Peyer's patch (tissue), 4 donors: ENCODE data around the gene PCBP3. TPM values are rescaled to one million over a fixed set of nuclear protein-coding genes. Genes with fewer than 3 reads are reported as not detected.
"Not testable (repeated sequence)": the region's sequence is repeated elsewhere in the genome, so short reads cannot be mapped to it uniquely, and the experiment has no call there.

ENCODE experiments used
- DNase-seq, 3 donors: peaks; one replicate each; pipeline ENCODE4 v3.0.0-alpha.2; 2017 to 2019
- H3K27ac ChIP-seq, 4 donors: fragments of 200-600 bp; sonication (generic); one replicate each; pipeline ENCODE4 v1.5.1; 2016 to 2019
- H3K27me3 ChIP-seq, 2 donors: fragments of 200-600 bp; sonication (generic); one replicate each; pipeline ENCODE4 v1.5.1; 2019
- H3K36me3 ChIP-seq, 3 donors: fragments of 200-600 bp; sonication (generic); one replicate each; pipeline ENCODE4 v1.5.1; 2016 to 2019
- H3K4me1 ChIP-seq, 4 donors: fragments of 200-600 bp; sonication (generic); one replicate each; pipeline ENCODE4 v1.5.1; 2016 to 2019
- H3K4me3 ChIP-seq, 4 donors: fragments of 200-600 bp; sonication (generic); 1 replicate in 3 of 4; 2 replicates in 1 of 4; pipeline ENCODE4 v1.5.1; 2016 to 2019; ENCODE audit warnings: mild to moderate bottlenecking in 1 of 4
- H3K9me3 ChIP-seq, 4 donors: fragments of 200-600 bp; sonication (generic); one replicate each; pipeline ENCODE4 v1.5.1; 2016 to 2019; ENCODE audit warnings: mild to moderate bottlenecking in 1 of 4
- POLR2A ChIP-seq, 2 donors: fragments of 450-650 bp; IDR thresholded peaks; one replicate each; pipeline ENCODE4 v1.5.1; 2017; ENCODE audit warnings: antibody characterized with exemption in 2 of 2, mild to moderate bottlenecking in 2 of 2, moderate library complexity in 2 of 2
- total RNA-seq, 4 donors: library from RNA; depleted of rRNA; stranded (reverse); fragments of >200 nt; gene quantifications; one replicate each; pipeline ENCODE4 v1.1.0, GENCODE V29; 2016
- TF ChIP-seq, protein P1 (sequence below), 6 experiments: fragments of 450-650 bp in 4 of 6; fragments of 200-600 bp in 2 of 6; sonication (generic) in 1 of 6; IDR thresholded peaks; one replicate each; pipeline ENCODE4 v1.5.1; 2017 to 2019; ENCODE audit warnings: antibody characterized with exemption in 6 of 6, mild to moderate bottlenecking in 3 of 6, moderate library complexity in 1 of 6

PCBP3 gene
- total RNA-seq, 4 donors from 2014 or later = 1.1 to 6.0 (median 4.4) TPM; not detected in 1

DNA sequence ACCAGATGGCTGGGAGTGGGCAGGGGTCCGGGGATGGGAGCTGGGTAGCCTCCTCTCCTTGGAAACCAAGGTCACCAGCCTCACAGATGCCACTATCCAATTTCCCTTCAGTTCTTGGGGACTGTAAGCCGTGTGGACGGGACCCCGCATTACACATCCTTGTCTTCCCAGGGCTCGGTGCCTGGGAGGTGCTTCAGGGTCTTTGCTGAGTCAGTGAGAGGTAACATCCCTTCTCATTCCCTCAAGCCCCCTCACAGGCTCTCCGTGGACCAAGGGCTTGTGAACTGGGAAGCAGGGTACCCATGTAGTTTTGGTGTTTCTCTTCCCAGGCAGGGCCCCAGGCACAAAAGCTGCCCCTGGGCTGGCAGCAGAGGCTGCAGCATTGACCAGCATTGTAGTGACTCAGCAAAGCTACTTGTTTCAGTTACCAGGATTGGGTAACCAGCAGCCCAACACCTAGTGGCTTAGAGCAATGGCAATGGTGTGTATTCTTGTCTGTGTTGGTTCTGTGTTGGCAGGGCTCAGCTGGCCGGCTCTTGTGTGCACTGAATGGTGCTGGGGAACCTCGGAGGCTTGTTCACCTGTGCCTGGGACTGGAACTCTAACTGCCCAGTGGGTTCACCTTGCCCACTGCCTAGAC, 24.6 kb upstream of the PCBP3 start:
- DNase-seq = peak in 2 of 3 donors; percentile 24 to 39
- no peaks in the 10 kb centered on the region for H3K36me3 ChIP-seq
- no peak for TF ChIP-seq POLR2A (IDR thresholded peaks at IDR 0.05)
- TF ChIP-seq, protein P1, sequence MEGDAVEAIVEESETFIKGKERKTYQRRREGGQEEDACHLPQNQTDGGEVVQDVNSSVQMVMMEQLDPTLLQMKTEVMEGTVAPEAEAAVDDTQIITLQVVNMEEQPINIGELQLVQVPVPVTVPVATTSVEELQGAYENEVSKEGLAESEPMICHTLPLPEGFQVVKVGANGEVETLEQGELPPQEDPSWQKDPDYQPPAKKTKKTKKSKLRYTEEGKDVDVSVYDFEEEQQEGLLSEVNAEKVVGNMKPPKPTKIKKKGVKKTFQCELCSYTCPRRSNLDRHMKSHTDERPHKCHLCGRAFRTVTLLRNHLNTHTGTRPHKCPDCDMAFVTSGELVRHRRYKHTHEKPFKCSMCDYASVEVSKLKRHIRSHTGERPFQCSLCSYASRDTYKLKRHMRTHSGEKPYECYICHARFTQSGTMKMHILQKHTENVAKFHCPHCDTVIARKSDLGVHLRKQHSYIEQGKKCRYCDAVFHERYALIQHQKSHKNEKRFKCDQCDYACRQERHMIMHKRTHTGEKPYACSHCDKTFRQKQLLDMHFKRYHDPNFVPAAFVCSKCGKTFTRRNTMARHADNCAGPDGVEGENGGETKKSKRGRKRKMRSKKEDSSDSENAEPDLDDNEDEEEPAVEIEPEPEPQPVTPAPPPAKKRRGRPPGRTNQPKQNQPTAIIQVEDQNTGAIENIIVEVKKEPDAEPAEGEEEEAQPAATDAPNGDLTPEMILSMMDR (IDR thresholded peaks at IDR 0.05) = no peak
- peaks cover 0 to 4% (median 0%) of the 10 kb centered on the region in 4 donors for H3K4me1 ChIP-seq
- no peaks in the 10 kb centered on the region for H3K27me3 ChIP-seq
- H3K9me3 ChIP-seq = peaks cover 0 to 7% (median 0%) of the 10 kb centered on the region in 4 donors
- no peak overlapping the region for H3K27ac ChIP-seq
- H3K4me3 ChIP-seq = no peak overlapping the region

DNA sequence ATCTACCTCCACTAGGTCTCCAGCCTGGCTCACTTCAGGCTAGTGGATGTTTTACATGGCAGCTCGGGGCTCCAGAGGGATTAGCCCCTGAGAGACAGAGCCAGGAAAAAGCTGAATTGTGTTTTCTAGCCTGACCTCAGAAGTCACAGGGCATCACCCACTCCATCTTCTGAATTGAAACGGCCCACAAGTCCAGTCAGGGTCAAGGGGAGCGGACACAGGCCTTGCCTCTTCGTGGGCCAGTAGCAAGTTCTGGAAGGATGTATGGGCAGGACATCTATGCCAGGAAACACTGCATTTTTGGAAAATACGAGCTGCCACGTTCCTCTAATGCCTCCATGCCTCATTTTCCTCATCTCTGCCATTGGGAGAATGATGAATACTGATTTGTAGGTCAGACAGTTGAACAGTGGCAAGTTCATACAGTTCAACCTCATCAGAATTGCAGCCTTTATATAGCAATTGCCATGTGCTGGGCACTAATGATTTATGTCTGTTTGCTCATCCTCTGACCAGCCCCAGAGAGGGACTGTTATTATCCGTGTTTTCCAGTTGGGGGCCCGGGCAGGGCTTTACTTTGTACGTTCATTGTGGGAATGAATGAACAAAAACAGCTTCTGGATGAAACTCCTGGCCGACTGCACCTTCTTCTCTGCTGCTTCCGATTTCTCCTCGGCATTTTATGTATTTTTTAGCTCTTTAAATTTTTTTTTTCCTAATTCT, 23.2 kb upstream of the PCBP3 start:
- H3K4me3 ChIP-seq = no peak overlapping the region
- no peak for TF ChIP-seq POLR2A (IDR thresholded peaks at IDR 0.05)
- TF ChIP-seq, protein P1 (IDR thresholded peaks at IDR 0.05) = no peak
- H3K27ac ChIP-seq = no peak overlapping the region
- H3K4me1 ChIP-seq = peaks cover 0 to 4% (median 0%) of the 10 kb centered on the region in 4 donors
- no peaks in the 10 kb centered on the region for H3K27me3 ChIP-seq
- peaks cover 0 to 7% (median 0%) of the 10 kb centered on the region in 4 donors for H3K9me3 ChIP-seq
- no peaks in the 10 kb centered on the region for H3K36me3 ChIP-seq
- peak in 2 of 3 donors; percentile 18 to 19 for DNase-seq

DNA sequence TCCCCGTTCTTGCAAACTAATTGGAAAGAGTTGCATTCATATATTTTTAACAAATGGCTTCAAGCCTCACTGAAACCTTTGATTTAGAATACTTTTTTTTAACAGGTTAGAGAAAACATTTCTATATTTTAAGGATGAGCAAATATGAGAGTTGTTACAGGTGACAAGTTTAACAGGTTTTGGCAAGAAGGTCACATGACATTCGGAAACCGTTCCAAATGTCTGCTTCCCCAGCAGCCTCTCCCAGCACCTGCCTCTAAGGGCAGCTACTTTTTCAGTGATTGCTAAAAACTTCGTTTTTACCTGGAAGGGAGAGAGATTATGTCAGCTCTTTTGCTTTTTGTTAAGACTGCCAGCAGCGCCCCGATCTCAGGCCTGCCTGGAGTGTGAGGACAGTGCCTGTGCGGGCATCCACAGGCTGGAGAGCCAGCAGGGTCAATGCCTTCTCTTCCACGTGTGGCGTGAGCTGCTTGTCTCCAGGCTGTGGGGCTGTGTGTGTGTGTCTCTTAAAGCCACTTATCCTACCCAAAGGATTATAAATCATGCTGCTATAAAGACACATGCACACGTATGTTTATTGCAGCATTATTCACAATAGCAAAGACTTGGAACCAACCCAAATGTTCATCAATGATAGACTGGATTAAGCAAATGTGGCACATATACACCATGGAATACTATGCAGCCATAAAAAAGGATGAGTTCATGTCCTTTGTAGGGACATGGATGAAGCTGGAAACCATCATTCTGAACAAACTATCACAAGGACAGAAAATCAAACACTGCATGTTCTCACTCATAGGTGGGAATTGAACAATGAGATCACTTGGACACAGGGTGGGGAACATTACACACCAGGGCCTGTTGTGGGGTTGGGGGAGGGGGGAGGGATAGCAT, 21.8 kb upstream of the PCBP3 start:
- peak in 2 of 3 donors; percentile 27 to 29 for DNase-seq
- H3K9me3 ChIP-seq, H3K27me3 ChIP-seq, H3K4me1 ChIP-seq, H3K36me3 ChIP-seq, H3K4me3 ChIP-seq, H3K27ac ChIP-seq: not testable (repeated sequence)

DNA sequence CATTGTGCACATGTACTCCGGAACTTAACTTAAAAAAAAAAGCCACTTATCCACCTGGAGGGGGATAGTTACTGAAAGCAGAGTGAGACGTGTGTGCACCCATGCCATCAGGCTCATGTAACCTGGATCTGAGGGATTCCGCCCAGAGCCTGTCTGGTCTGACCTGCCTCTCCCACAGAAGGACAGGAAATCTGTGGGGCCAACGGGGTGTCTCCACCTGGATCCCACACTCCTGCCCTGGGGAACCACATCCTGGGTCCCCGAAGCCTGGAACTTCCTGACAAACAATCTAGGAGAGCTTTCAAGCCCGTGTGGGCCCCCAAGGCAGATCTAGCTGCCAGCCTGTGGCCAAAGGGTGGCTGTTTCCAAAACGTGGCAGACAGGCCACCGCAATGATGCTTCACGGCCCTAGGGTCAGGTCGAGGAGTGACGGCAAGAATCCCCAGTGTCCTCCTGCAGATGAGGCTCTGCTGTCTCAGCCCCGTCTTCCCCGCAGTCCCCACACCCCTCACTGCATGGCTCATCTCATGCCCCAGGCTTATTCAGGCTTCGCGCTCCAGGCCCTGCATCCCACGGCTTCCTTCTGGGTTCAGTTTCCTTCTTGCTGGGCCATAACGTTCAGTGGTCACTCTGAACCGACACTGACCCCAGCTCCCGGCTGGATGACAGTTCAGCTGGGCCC, 21.0 kb upstream of the PCBP3 start:
- TF ChIP-seq, protein P1 (IDR thresholded peaks at IDR 0.05) = no peak
- TF ChIP-seq POLR2A (IDR thresholded peaks at IDR 0.05) = no peak

DNA sequence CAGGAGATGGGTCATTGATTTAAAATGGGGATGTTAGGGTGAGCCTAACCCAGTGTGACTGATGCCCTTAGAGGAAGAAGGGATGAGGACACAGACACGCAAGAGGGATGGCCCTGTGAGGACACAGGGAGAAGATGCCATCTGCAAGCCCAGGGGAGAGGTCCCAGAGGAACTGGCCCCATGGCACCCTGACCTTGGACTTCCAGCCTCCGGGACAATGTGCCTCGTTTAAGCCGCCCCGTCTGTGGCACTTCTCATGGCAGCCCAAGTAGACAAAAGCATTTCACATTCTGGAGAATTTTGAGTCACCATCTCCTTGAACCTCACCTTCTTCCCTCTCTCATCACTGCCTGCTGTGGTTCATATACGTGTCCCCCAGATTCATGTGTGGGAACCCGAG, 20.1 kb upstream of the PCBP3 start:
- H3K4me3 ChIP-seq = no peak overlapping the region
- H3K9me3 ChIP-seq = peaks cover 0 to 7% (median 0%) of the 10 kb centered on the region in 4 donors
- H3K36me3 ChIP-seq = no peaks in the 10 kb centered on the region
- TF ChIP-seq, protein P1 (IDR thresholded peaks at IDR 0.05) = no peak
- TF ChIP-seq POLR2A (IDR thresholded peaks at IDR 0.05) = no peak
- H3K27me3 ChIP-seq = no peaks in the 10 kb centered on the region
- no peak overlapping the region for H3K27ac ChIP-seq
- no peaks in the 10 kb centered on the region for H3K4me1 ChIP-seq
- DNase-seq = peak in 1 of 3 donors; percentile 9

More for the DNA sequence above, 21.0 kb upstream of the PCBP3 start:
- Histone ChIP-seq H3K4me3 (no peak overlapping the region), H3K27me3 (no peaks in the 10 kb centered on the region), H3K36me3 (no peaks in the 10 kb centered on the region), H3K4me1 (no peaks in the 10 kb centered on the region), H3K9me3 (peaks cover 0 to 7% (median 0%) of the 10 kb centered on the region in 4 donors), H3K27ac (no peak overlapping the region)
- DNase-seq = peak in 2 of 3 donors; percentile 34 to 37

DNA sequence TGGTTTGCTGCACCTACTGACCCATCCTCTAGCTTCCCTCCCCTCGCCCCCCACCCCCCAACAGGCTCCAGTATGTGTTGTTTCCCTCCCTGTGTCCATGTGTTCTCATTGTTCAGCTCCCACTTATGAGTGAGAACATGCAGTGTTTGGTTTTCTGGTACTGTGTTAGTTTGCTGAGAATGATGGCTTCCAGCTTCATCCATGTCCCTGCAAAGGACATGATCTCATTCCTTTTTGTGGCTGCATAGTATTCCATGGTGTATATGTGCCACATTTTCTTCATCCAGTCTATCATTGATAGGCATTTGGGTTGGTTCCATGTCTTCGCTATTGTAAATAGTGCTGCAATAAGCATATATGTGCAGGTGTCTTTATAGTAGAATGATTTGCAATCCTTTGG, 17.4 kb upstream of the PCBP3 start:
- H3K4me3 ChIP-seq, H3K4me1 ChIP-seq, H3K9me3 ChIP-seq, DNase-seq, H3K36me3 ChIP-seq, H3K27ac ChIP-seq, H3K27me3 ChIP-seq: not testable (repeated sequence)
